ENCODE measurements around the gene APMAP. TPM values are rescaled to one million over a fixed set of nuclear protein-coding genes. Genes with fewer than 3 reads are reported as not detected.
"Not testable (repeated sequence)": the region's sequence is repeated elsewhere in the genome, so short reads cannot be mapped to it uniquely, and the experiment has no call there.

The APMAP gene
- total RNA-seq, 2 donors from 2014 or later = 70.5 to 93.8 TPM

- H3K36me3 ChIP-seq = peaks cover 0 to 23% of the 10 kb centered on the region in 2 donors
- no peaks in the 10 kb centered on the region for H3K4me1 ChIP-seq (replicated peaks)
- 90% methylated on average over 8 of the region's 8 CpGs for WGBS
- H3K9me3 ChIP-seq = no peaks in the 10 kb centered on the region
- H3K27ac ChIP-seq = peak overlapping the region; percentile 44 to 51
- no peak for DNase-seq (ENCODE audit: low spot score)
- no peaks in the 10 kb centered on the region for H3K27me3 ChIP-seq (replicated peaks; ENCODE audit: insufficient read depth)
- intact Hi-C loops (cut with DNase I) = no loop called here
- TF ChIP-seq POLR2A (IDR thresholded peaks at IDR 0.05) (no peak), POLR2AphosphoS5 (IDR thresholded peaks at IDR 0.05) (no peak), CTCF (IDR thresholded peaks at IDR 0.05) (no peak)
- no peak overlapping the region for H3K4me3 ChIP-seq
Measured at GRCh38 chr20:25005661-25006060, 13.1 kb upstream of the APMAP start.

GRCh38 chr20:25005220-25005619 lies 12.7 kb upstream of the APMAP start:
- Histone ChIP-seq H3K27ac (peak overlapping the region; percentile 44 to 51), H3K4me3 (no peak overlapping the region), H3K9me3 (no peaks in the 10 kb centered on the region), H3K36me3 (peaks cover 0 to 18% of the 10 kb centered on the region in 2 donors), H3K27me3 (replicated peaks; ENCODE audit: insufficient read depth) (no peaks in the 10 kb centered on the region), H3K4me1 (replicated peaks) (no peaks in the 10 kb centered on the region)
- 28% methylated on average over 2 of the region's 2 CpGs for WGBS
- TF ChIP-seq POLR2AphosphoS5 (IDR thresholded peaks at IDR 0.05) (peak; percentile 40), CTCF (IDR thresholded peaks at IDR 0.05) (no peak)
- peak; percentile 43 for DNase-seq (ENCODE audit: low spot score)
- intact Hi-C loops (cut with DNase I) = no loop called here

GRCh38 chr20:25003002-25003401 lies 10.5 kb upstream of the APMAP start:
- H3K9me3 ChIP-seq = no peaks in the 10 kb centered on the region
- WGBS = 97% methylated on average over 1 of the region's 1 CpG
- intact Hi-C loops (cut with DNase I) = no loop called here
- H3K4me3 ChIP-seq = no peak overlapping the region
- H3K27me3 ChIP-seq (replicated peaks; ENCODE audit: insufficient read depth) = no peaks in the 10 kb centered on the region
- peaks cover 0 to 13% of the 10 kb centered on the region in 2 donors for H3K36me3 ChIP-seq
- no peaks in the 10 kb centered on the region for H3K4me1 ChIP-seq (replicated peaks)
- no peak for TF ChIP-seq CTCF (IDR thresholded peaks at IDR 0.05)
- no peak for TF ChIP-seq POLR2A (IDR thresholded peaks at IDR 0.05)
- no peak for TF ChIP-seq POLR2AphosphoS5 (IDR thresholded peaks at IDR 0.05)
- H3K27ac ChIP-seq = no peak overlapping the region
- DNase-seq (ENCODE audit: low spot score) = no peak

- H3K27me3 ChIP-seq (replicated peaks; ENCODE audit: insufficient read depth); H3K36me3 ChIP-seq; H3K4me1 ChIP-seq (replicated peaks); DNase-seq (ENCODE audit: low spot score); H3K9me3 ChIP-seq; H3K4me3 ChIP-seq; H3K27ac ChIP-seq; intact Hi-C loops (cut with DNase I): not testable (repeated sequence)
- WGBS = 82% methylated on average over 4 of the region's 4 CpGs
Measured at GRCh38 chr20:25001323-25001722, 8.8 kb upstream of the APMAP start.

GRCh38 chr20:25000268-25000801 lies 7.8 kb upstream of the APMAP start:
- H3K4me3 ChIP-seq = no peak overlapping the region
- no peaks in the 10 kb centered on the region for H3K9me3 ChIP-seq
- no peaks in the 10 kb centered on the region for H3K36me3 ChIP-seq
- TF ChIP-seq POLR2AphosphoS5 (IDR thresholded peaks at IDR 0.05) = peak; percentile 95
- TF ChIP-seq POLR2A (IDR thresholded peaks at IDR 0.05) = no peak
- TF ChIP-seq CTCF (IDR thresholded peaks at IDR 0.05) = peak in 1 of 4 experiments; percentile 51
- 20% methylated on average over 4 of the region's 4 CpGs for WGBS
- no peaks in the 10 kb centered on the region for H3K27me3 ChIP-seq (replicated peaks; ENCODE audit: insufficient read depth)
- intact Hi-C loops (cut with DNase I) = no loop called here
- DNase-seq (ENCODE audit: low spot score) = peak; percentile 97
- no peaks in the 10 kb centered on the region for H3K4me1 ChIP-seq (replicated peaks)
- peak overlapping the region; percentile 33 to 67 for H3K27ac ChIP-seq

Measured in prostate gland (tissue), 2 donors.